Activated CD4-positive, alpha-beta T cell treated with anti-CD3 and anti-CD28 coated beads for 48 hours (primary cell): Measurements from ENCODE around the gene CACTIN.
"Not testable (repeated sequence)": the region's sequence is repeated elsewhere in the genome, so short reads cannot be mapped to it uniquely, and the experiment has no call there.

ENCODE experiments used
- DNase-seq: peaks from one replicate; pipeline ENCODE4 v3.0.0-alpha.2; 2020

CACTIN gene

GRCh38 chr19:3645067-3645396 is 18.4 kb upstream of the CACTIN start:
- DNase-seq, result no peak

- DNase-seq, result no peak
Observed at GRCh38 chr19:3644351-3645066, 17.9 kb upstream of the CACTIN start.

- no peak for DNase-seq
Observed at GRCh38 chr19:3643674-3644313, 17.2 kb upstream of the CACTIN start.

GRCh38 chr19:3642987-3643673 is 16.5 kb upstream of the CACTIN start:
- DNase-seq, result peak; percentile 56

- DNase-seq, result no peak
Observed at GRCh38 chr19:3642296-3642695, 15.7 kb upstream of the CACTIN start.

GRCh38 chr19:3641515-3642269 is 15.1 kb upstream of the CACTIN start:
- no peak for DNase-seq

- DNase-seq, result no peak
Observed at GRCh38 chr19:3639479-3639878, 12.9 kb upstream of the CACTIN start.

- no peak for DNase-seq
Observed at GRCh38 chr19:3638208-3639193, 11.9 kb upstream of the CACTIN start.

- no peak for DNase-seq
Observed at GRCh38 chr19:3637621-3638020, 11.0 kb upstream of the CACTIN start.

GRCh38 chr19:3636962-3637361 is 10.4 kb upstream of the CACTIN start:
- DNase-seq, result no peak

GRCh38 chr19:3636506-3636905 is 9.9 kb upstream of the CACTIN start:
- DNase-seq, result no peak

- no peak for DNase-seq
Observed at GRCh38 chr19:3634496-3635045, 8.0 kb upstream of the CACTIN start.

- DNase-seq, result no peak
Observed at GRCh38 chr19:3633559-3633988, 7.0 kb upstream of the CACTIN start.

- no peak for DNase-seq
Observed at GRCh38 chr19:3632739-3633558, 6.4 kb upstream of the CACTIN start.

GRCh38 chr19:3632098-3632497 is 5.5 kb upstream of the CACTIN start:
- DNase-seq, result no peak

- no peak for DNase-seq
Observed at GRCh38 chr19:3631053-3631861, 4.7 kb upstream of the CACTIN start.

GRCh38 chr19:3628766-3629165 is 2.2 kb upstream of the CACTIN start:
- not testable (repeated sequence) for DNase-seq

- DNase-seq, result no peak
Observed at GRCh38 chr19:3627351-3627723, 747 bp upstream of the CACTIN start.

GRCh38 chr19:3625996-3626472 is 556 bp downstream of the CACTIN start:
- DNase-seq, result peak; percentile 45

GRCh38 chr19:3623716-3624115 is 2.9 kb downstream of the CACTIN start:
- DNase-seq, result no peak
